Measurements from ENCODE around the gene RANBP17. TPM values are rescaled to one million over a fixed set of nuclear protein-coding genes. Genes with fewer than 3 reads are reported as not detected.

RANBP17 gene
- total RNA-seq, 1 donor from 2014 or later, result 4.0 TPM

Other genes with a start within 250 kb of the RANBP17 start
- gene GABRP, start 78.3 kb upstream of the RANBP17 start, total RNA-seq, result 0.20 and 0.65 TPM in 2 replicates

Measured in lung microvascular endothelial cell (primary cell).